GM18511 (cell line): ENCODE results near the gene PTCD1.

Source experiments
- ATAC-seq: cut with Tn5 transposase; IDR thresholded peaks from one replicate; pipeline ENCODE4 v1.9.1; 2021; ENCODE audit warnings: mild to moderate bottlenecking, moderate library complexity; ENCODE audit not compliant: unreplicated experiment

PTCD1 gene

DNA sequence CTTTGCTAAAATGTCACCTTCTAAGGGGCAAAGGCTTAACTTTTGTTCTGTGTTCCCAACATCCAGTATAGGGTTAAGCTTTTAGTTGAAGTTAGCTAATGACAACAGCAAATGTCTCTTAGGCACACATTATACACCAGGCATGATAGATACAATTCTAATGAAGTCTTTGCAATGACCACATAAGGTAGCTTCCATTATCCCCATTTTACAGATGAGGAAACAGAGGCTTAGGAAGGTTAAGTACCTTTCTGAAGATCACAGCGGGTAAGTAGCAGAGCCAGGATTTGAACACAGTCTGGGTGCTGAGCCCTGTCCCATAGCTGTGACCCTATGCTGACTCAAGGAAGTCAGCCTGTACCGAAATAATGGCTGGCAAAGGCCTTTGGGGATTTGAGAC, 28.0 kb downstream of the PTCD1 start:
- ATAC-seq = no peak

DNA sequence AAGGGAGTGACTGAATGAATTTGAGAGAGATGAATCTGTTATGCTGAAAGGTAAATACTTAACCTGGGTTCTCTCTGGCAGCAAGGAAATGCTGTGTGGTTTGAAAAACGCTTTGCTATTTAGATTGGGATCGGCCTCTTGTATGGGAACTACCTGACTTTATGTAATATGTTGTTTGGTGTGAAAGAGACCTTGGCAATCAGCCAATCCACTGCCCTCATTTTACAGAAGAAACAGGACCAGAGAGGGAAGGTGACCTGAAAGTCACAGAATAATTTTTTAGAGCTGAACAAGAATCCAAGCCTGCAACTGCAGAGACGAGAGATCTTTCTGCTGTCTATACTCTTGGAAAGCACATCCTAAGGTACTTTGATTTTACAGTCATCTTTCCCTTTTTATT, 28.8 kb downstream of the PTCD1 start:
- ATAC-seq = no peak

DNA sequence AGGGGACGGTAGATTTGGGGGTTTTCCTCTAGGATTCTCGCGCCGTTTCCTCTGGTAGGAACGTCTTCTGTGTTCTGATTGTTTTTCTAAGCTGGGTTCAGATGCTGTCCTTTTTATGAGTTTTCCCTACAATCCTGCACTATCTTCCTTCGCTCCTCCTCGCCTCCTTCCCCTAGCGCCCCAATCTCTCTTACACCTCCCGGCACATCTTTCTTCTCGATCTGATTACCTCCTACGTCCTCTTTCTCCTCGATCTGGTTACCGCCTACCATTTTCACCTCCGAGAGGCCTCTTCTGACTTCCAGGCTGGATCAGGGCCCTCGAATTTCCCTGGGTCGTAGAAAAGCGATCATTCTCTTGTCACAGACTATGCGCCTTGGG, 29.4 kb downstream of the PTCD1 start:
- peak; percentile 12 for ATAC-seq

DNA sequence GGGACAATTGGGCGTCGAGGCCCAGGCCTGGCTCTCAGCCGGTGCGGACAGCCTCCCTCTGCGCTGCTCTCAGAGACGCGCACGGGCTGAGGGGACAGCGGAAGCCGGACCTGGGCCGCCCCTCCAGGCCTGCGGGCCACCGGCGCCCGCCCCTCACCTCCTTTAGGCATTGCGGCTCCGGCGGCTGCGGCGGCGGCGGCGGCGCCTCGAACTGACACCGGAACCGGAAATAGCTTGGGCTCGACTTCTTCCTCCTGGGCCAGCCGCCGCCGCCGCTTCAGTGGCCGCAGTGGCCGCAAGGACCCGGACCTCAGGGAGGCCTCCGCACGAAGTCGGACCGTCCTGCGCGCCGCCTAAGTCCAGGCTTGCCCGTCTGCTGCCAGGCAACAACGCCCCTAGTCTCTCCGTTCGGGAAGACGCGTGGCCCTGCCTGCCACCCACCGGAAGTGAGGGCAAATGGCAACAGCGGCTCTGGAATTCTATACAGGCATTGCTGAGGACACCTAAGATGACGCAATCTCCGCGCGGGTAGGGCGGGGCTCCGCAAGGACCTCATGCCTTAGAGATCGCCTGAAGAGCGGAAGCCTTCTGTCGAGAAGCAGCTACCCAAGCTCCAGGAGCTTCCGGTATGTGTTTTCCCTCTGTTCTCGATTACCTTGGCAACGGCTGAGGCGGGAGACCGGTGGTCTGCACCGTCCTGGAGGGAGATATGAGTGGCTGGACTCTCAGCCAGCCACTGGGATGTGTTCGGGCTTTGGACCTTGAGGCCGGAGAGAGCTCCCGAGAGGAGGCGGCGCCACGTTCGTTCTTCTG, 30.0 kb downstream of the PTCD1 start, which contains the start of the genes BUD31 and PDAP1:
Gene BUD31, plus strand, starts transcription at position 591 of the 813 bp plus-strand sequence. CDS start 2,124 bp downstream, outside the sequence.
Gene PDAP1, minus strand, starts transcription at position 219 of the 813 bp plus-strand sequence. Its CDS starts 49 bp downstream, at position 170.
- ATAC-seq = peak; percentile 83

DNA sequence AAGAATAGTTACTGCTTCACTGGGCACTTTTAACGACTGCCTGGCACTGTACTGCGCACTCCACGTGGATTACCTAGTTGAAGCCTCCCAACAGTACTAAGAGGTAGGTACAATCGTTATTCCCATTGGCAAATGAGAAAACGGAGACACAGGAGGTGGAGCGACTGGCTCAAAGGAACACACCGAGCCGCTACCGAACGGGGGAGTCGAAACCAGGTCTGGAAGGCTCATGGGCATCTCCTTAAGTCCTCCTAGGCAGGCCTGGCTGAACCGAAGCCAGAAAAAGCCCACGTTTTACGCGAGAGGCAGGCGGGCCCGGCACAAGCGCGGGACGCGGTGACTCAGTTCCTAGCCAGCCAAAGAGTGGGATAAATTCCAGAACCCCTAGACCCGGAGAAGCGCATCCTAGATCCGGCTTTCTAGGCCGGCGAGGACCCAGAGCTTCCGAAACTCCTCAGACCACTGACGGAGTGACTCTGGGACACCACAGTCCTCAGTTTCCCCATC, 30.7 kb downstream of the PTCD1 start:
- ATAC-seq = peak; percentile 8

DNA sequence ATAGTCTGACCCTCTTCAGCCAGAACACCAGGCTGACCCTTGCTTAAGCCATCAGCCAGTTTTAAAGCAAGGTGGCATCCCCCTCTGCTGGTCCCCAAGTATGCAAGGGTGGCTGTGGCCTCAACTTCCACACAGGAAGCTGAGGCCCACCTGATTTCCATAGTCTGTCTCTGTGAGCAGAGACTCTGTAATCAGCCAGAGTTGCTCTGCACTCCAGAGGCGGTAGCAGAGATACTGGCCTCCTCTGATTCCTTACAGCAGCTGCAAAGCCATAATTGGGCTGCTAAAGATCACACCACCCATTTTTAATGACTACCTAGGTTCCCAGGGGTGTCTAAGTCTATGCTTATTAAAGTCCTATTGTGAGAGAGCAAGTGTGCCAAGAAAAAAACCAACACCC, 32.0 kb downstream of the PTCD1 start:
- ATAC-seq = no peak

DNA sequence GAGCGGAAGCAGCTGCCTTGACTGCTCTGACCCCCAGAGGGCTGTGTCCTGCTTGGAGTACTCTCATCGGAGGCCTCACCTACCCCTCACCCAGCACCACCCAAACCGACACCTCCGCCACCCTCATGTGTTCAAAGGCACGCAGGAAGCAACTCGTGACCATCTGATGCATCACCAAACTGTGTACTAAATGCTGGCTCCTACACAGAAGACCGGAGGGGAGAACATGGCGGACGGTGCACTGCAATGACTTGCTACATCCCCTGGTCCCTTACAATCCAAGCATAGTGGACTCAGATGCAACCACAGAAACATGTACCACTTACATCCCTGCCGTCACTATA, 33.6 kb downstream of the PTCD1 start:
- no peak for ATAC-seq

DNA sequence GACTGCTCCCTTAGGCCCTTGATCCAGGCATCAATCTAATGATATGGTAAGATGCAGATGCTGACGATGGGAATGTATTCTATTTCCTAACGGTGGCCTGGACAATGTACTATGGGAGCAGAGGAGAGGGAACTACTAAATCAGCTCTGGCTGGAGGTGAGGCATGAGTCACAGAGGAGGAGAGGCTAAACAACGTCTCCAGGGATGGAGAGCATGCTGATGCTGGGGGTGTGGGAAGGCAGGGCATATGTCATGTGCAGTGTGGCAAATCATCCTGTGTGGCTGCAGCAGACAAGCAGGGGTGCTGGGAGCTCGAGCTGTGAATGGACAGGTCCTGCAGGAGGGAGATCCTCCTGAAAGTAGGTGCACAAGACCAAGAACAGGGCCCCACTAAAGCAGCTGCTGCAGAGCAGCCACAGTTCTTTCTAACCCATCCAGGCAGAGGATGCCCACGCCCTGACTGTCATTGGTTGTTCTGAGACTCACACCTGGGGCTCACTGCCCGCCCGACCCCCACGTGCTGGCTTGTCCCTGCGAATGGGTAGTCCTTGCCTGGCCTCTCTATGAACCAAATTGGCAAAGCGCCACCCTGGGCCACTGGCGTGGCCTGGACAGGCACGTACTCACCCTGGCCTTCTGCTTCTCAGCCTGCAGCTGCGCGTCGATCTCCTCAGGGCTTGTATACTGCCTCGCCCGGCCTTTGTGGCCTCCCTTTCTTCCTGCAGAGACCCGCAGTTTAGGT, 34.2 kb downstream of the PTCD1 start:
- ATAC-seq = no peak

DNA sequence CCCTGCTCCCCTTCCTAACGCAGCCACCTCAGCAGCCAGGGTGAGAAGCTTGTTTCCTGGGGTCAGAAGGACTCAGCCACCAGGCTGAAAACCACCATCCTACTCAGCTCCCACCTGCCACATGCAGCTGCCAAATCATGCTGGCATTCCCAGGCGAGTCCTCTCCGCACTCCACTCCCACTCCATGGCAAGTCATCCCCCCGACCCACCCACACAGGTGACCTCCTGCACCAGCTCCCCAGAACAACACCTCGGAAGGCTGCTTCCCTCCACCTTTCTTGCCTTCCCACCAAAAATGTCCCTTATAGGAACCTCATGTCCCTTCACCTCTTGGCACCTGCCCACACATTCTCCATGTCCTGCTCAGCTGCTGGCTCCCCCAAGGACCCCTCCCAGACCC, 34.8 kb downstream of the PTCD1 start:
- no peak for ATAC-seq

DNA sequence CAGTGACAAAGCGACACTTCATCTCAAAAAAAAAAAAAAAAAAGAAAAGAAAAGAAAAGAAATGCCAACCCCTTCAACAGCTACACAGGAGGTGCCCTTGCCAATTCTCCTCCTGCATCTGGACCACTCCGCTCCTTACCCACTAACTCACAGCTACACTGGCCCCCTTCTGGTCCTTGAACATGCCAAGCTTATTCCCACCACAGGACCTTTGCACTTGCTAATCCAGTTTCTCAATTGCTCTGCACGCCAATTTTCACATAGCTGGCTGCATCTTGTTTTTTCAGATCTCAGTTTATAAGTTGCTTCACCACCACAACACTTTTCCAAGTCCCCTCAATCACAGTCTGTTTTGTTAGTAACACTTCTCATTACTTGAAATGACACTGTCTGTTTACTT, 35.7 kb downstream of the PTCD1 start:
- ATAC-seq = no peak

DNA sequence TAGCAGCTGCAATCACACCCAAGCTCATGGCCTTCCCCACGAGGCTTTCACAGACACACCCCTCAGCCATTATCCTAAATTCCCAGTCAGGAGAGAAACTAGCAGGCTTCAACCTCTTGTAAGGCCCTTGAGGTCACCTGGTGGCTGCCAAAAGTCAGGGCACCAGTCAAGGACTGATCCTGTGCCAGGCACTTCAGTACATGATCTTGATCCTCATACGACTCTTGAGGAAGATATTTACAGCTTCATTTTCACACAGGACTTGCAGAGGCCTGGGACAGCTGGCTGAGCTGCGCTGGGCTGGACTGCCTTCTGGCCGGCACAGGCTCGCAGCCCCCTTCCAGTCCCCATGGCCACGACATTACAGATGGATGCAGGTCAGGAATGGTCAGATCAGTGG, 39.0 kb downstream of the PTCD1 start:
- no peak for ATAC-seq

DNA sequence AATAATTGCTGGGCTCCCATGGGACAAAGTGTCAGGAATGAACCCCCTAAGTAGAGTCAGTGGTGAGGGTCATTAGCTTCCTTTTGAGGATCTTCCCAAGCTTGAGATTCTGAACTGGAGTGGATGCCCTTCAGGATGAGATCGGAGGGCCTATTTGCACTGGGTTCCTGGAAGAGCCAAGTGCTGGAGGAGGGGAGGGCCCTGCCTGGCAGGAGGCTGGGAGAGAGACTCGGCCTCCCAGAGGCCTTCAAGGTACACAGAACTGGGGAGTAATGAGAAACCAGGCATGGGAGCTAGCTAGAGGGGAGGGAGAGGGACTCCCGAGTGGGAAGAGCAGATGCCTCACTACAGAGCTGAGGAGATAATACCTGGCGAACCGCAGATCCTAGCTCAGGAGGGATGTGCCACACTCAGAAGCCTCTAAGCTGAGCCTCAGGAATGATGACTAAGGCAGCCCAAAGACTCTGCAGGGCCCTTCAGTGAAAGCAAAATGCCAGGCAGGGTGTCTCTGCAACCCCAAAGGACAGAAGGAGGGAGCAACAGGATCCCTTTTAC, 39.6 kb downstream of the PTCD1 start:
- no peak for ATAC-seq

DNA sequence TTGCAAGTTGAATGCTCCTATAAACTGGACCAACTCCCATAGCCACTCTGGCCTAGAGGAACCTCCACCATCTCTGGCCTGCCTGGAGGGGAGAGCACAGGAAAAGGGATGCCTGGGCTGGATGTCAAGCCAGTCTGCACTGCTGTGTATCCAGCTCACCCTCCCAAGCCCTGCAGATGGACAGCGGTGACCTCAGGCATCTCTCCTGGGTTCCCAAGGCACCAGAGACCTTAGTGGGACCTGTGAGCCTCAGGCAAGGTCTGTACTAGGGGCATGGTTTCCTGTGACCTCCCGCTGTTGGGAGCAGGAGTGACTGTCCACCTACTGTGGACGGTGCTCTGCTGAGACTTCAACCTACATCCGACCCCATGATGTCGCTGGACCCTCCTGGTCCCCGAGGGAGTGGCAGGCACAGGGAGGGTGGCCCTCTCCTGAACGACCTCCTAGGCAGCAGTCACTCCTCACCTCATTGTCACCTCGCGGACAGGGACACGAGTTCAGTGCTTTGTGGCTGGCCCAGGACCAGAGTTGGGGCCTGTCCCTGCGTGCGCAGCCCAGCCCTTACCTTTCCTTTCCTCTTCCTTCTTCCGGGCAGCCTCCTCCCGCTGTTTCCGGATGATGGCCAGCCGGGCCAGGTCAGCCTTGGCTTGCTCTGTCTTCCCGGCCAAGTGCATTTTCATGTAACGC, 41.2 kb downstream of the PTCD1 start:
- ATAC-seq = no peak

DNA sequence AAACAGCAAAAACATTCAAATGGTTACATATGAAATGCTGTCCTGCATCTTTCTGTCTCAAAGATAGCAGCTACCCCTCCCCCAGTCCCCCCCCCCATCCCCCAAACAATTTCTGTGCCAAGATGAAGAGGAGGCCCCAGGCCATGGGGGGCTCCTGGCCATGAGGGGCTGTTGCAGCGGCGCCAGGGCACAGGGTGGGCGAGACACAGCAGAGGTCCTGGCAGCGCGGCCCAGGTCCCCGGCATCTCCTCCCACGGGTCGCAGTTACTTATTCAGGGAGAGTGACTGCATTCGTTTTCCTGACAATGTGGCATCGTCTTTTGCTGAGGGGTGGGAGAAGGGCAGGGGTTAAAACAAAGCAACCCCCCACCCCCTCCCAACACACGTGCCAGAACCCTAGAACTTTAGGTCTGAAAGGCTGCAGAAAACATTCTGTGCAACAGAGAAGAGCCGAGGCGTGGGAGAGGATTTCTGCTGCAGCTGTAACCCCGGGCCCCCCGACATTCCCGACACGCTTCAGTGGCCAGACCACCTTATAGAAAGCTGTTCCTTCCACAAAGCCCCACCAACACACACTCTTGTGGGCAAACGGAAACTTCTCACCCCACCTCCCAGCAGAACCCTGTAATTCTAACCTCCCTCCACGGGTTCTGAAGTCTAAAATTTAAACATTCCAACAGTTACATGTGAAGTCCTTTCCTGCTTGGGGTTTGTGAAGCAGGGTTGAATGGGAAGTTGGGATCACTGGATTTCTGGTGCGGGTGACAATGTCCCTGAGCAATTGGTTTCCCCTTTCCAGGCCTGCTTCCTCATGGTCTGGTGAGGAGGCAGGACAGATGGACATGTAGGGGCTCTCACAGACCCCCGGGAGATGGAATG, 41.9 kb downstream of the PTCD1 start:
- no peak for ATAC-seq

DNA sequence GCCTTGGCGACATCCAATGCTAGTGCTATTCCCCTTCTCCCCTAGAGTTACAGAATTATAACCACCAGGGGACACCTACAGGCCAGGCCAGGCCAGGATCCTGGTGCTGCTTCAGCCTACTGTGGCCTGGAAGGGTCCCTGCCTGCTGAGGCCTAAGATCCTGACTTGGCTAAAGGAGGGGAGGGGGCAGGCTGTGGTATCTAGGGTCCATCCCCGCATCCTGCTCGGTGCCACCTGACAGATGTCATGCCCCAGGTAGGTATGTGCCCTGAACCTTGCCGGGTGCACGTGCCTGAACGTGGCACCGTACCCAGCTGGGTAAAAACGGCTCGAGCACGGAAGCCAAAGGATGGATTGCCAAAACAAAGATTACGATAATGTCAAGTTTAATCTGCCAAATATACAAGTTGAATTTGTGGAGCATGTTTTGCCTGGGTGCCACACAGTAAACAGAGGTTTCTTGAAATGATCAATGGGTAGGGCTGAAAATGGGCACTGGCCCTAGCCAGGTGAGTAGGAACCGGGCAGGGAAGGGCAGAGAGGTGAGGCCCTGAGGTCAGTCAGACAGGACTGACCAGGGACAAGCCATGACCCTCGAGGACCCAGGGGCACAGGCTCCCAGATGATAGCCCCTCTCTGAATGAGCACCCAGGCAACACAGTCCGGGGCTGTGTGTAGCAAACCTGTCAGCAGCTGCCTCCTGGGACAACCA, 42.8 kb downstream of the PTCD1 start:
- no peak for ATAC-seq

DNA sequence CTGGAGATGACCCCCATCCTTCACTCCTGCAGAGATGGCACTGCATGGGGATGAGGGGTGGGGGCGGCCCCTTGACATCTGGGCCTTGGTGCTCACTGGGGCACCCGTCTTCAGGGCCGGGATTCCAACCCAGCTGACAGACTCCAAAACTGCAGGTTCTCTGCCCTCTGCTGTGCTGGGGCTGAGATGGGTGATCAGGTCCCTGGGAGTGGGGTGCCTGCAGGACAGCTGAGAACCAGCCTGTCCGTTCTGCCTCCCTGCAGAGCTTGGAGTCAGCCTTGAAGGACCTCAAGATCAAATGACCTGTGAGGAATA, 44.5 kb downstream of the PTCD1 start:
- no peak for ATAC-seq

DNA sequence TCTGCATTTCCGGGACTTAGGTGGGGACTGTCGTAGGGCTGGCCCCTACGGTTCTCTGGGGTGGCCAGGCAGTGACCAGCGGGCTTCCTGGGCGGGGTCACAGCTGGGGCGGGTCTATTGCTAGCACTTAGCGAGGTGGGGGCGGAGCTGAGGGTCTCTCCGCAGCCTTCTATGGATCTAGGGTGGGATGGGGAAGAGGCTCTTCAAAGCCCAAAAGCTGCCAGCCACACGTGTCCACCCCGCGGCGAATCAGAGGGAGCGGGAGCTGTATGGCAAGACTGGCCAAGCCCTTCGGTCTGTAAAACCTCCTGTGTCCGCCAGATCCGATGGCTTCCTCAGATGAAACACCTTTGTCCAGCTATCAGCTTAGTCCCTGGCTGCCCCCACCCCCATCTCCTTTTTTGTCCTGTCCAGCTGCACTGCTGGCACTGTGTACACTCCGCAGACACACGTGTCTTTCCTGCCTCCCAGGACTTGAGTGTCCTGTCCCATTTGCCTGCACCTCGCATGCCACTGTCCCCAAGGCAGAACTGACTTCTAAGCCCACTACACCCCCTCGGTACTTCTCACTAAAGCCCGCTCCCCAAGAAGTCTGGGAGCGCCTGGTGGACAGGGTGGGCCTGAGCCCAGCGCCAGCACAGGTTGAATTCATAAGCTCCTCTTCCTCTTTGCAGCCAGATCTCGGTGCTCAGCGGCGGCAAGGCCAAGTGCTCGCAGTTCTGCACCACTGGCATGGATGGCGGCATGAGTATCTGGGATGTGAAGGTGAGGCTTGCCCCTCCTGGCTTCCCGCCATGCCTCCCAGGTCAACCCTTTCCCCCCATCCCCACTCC, 45.0 kb downstream of the PTCD1 start:
- ATAC-seq = no peak

DNA sequence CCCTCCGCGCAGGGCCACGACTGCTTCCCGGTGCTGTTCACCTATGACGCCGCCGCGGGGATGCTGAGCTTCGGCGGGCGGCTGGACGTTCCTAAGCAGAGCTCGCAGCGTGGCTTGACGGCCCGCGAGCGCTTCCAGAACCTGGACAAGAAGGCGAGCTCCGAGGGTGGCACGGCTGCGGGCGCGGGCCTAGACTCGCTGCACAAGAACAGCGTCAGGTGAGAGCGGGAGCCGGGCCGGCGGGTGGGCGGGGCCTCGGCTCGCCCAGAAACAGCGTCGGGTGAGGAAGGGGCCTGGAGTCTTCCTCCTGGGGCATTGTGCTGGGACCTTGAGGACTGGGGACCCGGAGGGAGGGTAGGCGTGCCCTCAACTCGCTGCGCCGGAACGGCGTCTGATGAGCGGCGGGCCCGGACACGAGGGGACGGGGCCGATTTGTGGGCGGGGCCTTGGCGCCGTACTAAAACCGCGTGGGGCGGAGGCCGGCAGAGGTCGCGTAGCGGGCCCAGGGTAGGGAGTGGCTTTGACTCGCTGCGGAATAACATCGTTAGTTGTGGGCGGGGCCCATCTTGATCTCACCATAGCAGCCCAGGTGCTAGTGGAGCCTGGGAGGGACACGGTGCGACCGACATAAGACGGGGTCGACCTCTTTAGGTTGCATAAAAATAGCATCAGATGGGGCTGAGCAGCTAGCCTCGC, 45.8 kb downstream of the PTCD1 start:
- ATAC-seq = no peak
